GM12865 (cell line): ENCODE results near the gene NRGN.

Experiments
- DNase-seq: peaks from one replicate; pipeline ENCODE4 v3.0.0; 2010; ENCODE audit warnings: low read depth
- H3K4me3 ChIP-seq: 2 replicates; pipeline ENCODE4 v1.5.1; 2011; ENCODE audit warnings: mild to moderate bottlenecking, low read depth, low read length, control low read depth
- TF ChIP-seq, protein P1 (sequence below): IDR thresholded peaks from 2 replicates; pipeline ENCODE4 v1.5.1; 2011; ENCODE audit warnings: low read length, control low read depth, low read depth, inconsistent platforms; ENCODE audit not compliant: insufficient read depth; ENCODE audit errors: missing control alignments

The NRGN gene

DNA sequence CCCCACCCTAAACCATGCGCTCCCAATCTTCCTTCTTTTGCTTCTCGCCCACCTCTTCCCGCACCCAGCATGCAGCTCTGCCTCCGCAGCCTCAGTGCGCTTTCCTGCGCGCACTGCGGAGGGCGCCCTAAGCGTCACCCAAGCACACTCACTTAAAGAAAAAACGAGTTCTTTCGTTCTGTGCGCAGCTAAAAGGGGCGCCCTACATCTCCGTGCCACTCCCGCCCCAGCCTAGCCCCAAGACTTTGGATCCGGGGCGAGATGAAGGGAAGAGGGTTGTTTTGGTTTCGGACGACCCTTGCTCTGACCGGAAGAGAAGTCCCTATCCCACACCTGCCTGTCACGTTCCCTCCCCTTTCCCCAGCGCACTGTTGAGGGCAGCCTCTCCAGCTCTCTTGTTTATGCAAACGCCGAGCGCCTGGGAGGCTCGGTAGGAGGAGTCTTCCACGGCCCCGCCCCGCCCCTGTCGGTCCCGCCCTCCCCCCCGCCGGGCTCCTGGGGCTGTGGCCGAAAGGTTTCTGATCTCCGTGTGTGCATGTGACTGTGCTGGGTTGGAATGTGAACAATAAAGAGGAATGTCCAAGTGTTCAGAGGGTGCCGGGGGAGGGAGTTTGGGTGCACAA, 7.0 kb downstream of the NRGN start:
- peak overlapping the region; percentile 82 for H3K4me3 ChIP-seq
- TF ChIP-seq, protein P1, sequence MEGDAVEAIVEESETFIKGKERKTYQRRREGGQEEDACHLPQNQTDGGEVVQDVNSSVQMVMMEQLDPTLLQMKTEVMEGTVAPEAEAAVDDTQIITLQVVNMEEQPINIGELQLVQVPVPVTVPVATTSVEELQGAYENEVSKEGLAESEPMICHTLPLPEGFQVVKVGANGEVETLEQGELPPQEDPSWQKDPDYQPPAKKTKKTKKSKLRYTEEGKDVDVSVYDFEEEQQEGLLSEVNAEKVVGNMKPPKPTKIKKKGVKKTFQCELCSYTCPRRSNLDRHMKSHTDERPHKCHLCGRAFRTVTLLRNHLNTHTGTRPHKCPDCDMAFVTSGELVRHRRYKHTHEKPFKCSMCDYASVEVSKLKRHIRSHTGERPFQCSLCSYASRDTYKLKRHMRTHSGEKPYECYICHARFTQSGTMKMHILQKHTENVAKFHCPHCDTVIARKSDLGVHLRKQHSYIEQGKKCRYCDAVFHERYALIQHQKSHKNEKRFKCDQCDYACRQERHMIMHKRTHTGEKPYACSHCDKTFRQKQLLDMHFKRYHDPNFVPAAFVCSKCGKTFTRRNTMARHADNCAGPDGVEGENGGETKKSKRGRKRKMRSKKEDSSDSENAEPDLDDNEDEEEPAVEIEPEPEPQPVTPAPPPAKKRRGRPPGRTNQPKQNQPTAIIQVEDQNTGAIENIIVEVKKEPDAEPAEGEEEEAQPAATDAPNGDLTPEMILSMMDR, result peak; percentile 68
- DNase-seq, result peak; percentile 86

DNA sequence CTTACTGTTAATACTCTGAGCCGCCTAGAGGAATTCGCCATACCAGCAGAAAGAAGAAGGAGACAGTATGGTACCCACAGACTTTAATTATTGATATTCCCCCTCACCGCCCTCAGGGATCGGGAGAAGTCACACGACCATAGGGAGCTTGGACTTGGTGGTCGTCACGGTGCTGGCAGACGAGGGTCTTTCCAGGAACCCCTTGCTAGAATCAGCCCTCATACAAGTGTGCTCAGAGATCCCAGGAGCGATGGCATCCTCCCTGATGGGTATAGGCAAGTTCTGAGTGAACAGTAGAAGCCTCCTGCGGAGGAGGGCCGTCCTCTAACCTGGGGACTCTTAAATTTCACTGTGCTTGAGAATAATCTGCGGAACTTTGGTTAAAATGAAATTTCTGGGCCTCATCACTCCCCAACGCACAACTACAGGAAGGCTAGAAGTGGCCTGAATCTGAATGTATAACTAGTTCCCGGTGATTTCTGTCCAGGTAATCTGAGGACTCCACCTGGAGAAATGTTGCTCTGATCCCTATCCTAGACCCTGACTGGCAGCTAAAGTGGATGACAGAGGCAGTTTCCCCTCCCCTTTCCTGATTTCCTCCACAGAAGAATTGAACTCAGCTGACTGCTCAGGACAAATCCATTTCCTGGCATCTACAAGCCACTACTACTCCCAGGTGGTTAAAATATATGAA, 7.8 kb downstream of the NRGN start:
- H3K4me3 ChIP-seq, result no peak overlapping the region
- DNase-seq, result no peak
- TF ChIP-seq, protein P1, result no peak

DNA sequence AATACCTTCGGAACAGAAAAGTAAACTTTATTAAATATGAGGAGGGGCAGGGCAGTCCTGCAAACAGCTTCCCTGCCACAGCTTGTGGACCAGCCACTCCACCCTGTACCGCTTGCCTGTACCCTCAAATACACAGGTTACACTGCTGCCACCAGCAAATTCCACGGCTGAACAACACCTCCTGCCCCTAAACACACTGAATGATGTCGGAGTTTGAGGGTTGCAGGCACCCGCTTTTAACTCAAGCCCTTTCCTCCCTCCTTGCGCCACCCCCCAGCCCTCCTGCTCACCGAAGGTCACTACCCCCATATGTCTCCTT, 8.3 kb downstream of the NRGN start:
- TF ChIP-seq, protein P1, result no peak
- no peak overlapping the region for H3K4me3 ChIP-seq
- no peak for DNase-seq

DNA sequence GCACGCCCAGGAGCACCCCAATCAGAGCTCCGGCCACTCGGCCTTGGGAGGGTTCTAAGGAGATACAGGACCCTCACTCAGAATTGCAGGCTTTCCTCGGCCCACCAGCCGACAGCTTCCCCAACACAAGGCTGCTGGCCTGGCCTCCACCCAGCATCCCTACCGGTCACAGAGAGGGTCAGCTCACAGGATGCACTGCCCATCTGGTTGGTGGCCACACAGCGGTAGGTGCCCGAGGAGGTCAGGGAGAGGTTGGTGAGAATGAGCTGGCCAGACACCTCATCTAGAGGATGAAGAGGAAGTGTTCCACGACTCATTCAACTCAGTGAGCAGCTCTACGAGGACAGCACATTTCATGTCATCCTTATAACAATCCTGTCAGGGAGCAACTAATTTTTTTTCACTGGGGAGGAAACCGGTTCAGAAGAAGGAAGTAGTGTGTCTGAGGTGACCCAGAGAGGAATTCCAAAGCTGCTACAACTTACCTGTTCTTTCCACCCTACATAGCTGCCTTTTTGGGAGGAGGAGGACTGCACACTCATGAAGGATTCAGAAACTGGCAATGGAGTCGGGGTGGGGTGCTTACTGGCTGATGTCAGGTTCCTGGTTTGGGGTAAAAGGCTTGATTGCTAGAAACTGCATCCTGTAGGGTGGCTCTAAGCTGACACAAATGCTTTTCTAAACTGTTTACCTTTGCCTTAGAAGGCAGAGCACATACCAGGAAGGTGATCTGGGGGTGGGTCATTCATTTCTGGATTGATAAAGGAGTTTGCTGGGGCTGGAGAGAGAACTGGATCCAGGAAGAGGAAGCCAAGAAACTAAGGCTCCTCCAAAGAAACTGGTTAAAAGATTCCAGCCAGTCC, 9.0 kb downstream of the NRGN start:
- no peak for DNase-seq
- no peak overlapping the region for H3K4me3 ChIP-seq
- TF ChIP-seq, protein P1, result no peak

DNA sequence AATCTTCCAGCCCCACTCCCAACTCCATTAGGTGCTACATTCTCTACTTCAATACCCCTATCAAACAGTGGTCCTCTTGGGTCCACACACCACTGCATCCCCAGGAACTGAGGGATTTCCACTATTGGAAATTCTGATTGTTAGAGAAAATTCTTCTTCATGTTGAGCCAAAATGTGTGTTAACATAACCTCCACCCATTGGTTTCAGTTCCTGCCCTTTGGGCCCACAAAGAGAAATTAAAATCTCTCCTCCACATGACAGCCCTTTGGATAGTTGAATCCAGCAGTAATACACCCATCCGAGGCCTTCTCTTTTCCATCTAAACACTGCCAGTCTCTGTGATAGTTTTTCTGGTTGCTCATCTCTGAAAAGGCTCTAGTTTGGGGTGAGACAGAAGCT, 10.2 kb downstream of the NRGN start:
- TF ChIP-seq, protein P1, result no peak
- no peak overlapping the region for H3K4me3 ChIP-seq
- DNase-seq, result no peak

DNA sequence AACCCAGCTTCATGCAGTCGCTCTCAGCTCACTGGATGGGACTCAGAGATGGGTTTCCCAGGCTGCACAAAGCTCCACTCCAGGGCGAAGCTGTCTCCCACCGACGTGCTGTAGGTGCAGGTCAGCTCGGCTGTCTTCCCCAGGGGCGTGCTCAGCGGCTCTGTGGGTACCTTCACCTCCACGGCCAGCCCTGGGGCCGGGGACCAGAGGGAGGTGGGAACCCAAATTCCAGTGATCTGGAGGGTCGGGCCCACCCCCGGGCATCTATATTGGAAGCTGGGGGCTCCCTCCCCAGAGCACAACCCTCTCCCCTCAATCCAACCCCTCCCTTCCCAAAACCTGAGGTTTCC, 11.6 kb downstream of the NRGN start:
- TF ChIP-seq, protein P1, result no peak
- no peak for DNase-seq
- no peak overlapping the region for H3K4me3 ChIP-seq
